ENCODE results near the gene GSPT1.
"Not testable (repeated sequence)": the region's sequence is repeated elsewhere in the genome, so short reads cannot be mapped to it uniquely, and the experiment has no call there.

GSPT1 gene

DNA sequence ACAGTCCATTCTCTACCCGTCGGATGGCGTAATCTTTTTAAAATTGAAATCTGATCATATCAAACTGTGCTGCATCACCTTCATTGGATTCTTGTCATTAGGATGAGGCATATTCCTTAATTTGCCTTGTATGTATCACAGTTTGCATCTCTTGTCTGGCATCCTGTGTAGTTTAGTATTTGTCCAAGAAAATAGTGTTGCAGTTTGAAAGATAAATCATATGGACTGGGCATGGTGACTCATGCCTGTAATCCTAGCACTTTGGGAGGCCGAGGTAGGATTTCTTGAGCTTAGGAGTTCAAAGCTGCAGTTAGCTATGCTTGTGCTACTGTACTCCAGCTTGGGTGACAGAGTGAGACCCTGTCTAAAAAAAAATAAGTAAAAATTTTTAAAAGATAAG is 58.6 kb downstream of the GSPT1 start:
- DNase-seq (ENCODE audit: low spot score): no peak

- no peak for DNase-seq (ENCODE audit: low spot score)
Measured at GRCh38 chr16:11852092-11852809, 63.5 kb downstream of the GSPT1 start.

GRCh38 chr16:11851294-11852091 is 64.3 kb downstream of the GSPT1 start, which contains the start of gene RSL1D1:
RSL1D1 (minus strand) TSS chr16:11851542; CDS start chr16:11851512, 30 bp downstream.
- peak; percentile 89 for DNase-seq (ENCODE audit: low spot score)

- DNase-seq (ENCODE audit: low spot score): no peak
Measured at GRCh38 chr16:11848842-11849241, 66.9 kb downstream of the GSPT1 start.

DNA sequence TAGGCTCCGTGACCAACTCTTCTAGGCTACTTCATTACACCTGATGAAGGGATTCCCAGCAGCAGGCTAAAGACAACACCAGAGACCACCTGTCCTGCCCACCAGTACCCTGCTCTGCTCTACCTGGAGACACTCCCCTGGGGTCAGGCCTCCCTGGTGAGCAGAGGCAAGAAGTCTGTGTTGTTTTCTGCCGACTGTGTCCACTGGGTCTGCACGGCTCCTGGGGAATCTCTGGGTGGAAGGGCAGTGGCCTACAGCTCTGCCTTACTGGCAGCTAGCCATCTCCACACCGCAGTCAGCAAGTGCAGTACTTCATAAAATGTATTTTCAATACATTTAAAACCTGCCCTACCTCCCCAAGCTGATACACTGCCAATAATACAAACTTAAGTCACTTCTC is 71.3 kb downstream of the GSPT1 start:
- no peak for DNase-seq (ENCODE audit: low spot score)

- no peak for DNase-seq (ENCODE audit: low spot score)
Measured at GRCh38 chr16:11843861-11844260, 71.9 kb downstream of the GSPT1 start.

GRCh38 chr16:11843206-11843605 is 72.5 kb downstream of the GSPT1 start:
- DNase-seq (ENCODE audit: low spot score): no peak

DNA sequence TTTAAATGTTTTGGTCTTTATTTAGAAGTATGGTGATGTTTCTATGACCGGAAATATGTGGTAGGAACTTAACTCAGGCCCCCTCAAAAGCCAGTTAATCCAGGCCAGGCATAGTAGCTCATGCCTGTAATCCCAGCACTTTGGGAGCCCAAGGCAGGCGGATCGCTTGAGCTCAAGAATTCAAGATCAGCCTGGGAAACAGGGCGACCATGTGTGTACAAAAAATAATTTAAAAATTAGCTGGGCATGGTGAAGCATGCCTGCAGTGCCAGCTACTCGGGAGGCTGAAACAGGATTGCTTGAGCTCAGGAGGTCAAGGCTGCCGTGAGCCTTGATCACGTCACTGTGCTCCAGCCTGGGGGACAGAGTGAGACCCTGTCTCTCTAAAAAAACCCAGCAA is 74.7 kb downstream of the GSPT1 start:
- no peak for DNase-seq (ENCODE audit: low spot score)

DNA sequence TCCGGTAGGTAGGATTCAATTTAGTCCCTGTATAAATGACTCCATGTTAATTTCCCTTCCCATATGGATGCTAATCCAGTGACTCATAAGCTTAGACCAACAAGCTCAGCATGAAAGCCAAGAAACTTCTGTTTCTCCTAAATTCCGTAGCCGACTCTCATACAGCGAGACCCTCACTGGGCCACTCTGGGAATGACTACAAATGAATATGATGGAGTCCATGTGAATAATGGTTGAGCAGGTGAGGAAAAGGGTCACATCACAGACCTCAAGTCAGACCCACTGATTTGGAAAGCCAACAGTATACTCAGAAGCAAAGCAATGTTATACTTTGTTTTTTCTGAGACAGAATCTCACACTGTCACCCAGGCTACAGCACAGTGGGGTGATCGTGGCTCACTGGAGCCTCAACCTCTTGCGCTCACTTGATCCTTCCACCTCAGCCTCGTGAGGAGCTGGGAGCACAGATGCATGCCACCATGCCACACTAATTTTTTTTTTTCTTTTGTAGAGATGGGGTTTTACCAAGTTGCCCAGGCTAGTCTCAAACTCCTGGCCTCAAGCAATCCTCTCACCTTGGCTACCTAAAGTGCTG is 79.0 kb downstream of the GSPT1 start:
- DNase-seq (ENCODE audit: low spot score): no peak

DNA sequence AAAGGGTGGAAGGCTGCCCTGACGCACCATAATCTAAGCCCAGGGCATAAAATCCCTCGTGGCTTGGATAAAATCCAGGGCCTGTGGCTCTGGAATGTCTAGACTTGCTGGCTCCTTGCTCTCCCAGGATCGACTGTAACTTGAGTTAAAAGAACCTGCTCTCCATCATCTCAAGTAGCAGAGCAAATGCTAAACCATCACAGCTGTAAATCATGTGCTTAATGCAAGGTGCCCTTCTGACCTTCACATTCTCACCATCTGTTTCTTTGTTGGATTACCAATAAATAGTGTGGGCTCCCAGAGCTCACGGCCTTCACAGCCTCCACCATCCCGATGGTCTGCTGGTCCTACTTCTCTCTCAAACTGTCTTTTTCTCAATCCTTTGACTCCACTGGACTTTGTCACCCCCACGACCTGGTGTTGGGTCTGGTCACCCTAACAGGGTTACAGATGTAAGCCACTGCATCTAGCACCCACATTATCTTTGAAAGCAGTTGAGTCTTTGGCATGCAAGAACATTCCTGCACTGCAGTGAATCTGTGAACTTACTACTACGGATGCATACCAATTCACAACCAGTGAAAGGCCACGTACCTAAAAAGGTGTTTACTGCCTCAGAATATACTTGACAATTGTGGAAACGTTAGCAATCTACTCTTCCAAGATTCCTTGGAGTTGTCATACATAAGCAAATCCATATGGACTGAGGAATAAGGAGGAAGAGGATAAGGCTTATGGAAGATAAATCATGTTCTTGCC is 79.7 kb downstream of the GSPT1 start:
- no peak for DNase-seq (ENCODE audit: low spot score)

DNA sequence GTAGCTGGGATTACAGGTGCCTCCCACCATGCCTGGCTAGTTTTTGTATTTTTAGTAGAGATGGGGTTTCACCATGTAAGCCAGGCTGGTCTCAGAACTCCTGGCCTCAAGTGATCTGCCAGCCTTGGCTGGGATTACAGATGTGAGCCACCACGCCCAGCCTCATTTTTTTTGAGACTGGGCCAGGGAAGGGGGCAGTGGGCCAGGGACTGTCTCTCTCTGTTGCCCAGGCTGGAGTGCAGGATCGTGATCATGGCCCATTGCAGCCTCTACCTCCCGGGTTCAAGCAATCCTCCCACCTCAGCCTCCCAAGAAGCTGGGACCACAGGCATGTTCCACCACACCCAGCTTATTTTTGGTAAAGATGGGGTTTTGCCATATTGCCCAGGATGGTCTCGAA is 80.4 kb downstream of the GSPT1 start:
- DNase-seq (ENCODE audit: low spot score): no peak

GRCh38 chr16:11833951-11834695 is 81.6 kb downstream of the GSPT1 start:
- no peak for DNase-seq (ENCODE audit: low spot score)

- no peak for DNase-seq (ENCODE audit: low spot score)
Measured at GRCh38 chr16:11828696-11829095, 87.1 kb downstream of the GSPT1 start.

- DNase-seq (ENCODE audit: low spot score): not testable (repeated sequence)
Measured at GRCh38 chr16:11825520-11826165, 90.1 kb downstream of the GSPT1 start.

DNA sequence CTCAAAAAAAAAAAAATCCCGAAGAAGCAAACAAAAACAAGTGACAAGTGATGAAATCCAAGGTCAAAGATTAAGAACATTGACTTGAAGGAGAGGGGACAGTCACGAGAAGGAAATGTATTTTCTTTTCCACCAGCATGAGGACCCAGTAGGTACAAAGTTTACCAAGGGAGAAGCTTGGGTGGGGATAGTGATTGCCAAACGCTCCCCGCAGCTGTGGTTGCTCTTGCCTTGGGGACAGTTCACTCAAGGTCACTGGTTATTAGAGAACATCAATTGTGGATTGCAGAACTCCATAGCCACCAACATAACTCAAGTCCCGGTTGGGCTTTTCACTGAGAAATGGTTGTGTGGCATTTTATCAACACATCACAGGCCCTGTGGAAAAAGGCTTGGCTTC is 91.4 kb downstream of the GSPT1 start:
- DNase-seq (ENCODE audit: low spot score): peak; percentile 13

- not testable (repeated sequence) for DNase-seq (ENCODE audit: low spot score)
Measured at GRCh38 chr16:11823645-11824044, 92.1 kb downstream of the GSPT1 start.

DNA sequence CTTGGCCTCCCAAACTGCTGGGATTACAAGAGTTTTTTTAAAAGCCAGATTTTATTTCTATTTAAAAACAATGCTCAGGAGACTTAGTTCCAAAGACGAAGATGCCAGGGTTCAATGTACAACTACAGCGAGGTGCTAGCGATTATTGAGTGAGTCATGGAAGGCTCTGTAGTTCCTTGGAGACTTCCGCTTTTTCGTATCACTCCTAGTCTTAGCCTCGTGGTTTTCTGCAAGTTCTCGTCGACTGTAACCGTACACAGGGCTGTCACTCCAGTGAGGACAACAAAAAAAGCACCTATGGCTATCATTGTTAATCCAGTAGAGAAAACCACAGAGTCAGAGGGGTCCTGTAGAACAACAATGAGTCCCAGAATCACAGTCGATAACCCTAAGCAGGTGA is 96.0 kb downstream of the GSPT1 start:
- no peak for DNase-seq (ENCODE audit: low spot score)

- DNase-seq (ENCODE audit: low spot score): not testable (repeated sequence)
Measured at GRCh38 chr16:11818970-11819369, 96.8 kb downstream of the GSPT1 start.
